Measurements from ENCODE around the gene LILRA5.
"Not testable (repeated sequence)": the region's sequence is repeated elsewhere in the genome, so short reads cannot be mapped to it uniquely, and the experiment has no call there.

The LILRA5 gene

GRCh38 chr19:54333586-54334298, 20.8 kb upstream of the LILRA5 start:
- DNase-seq, result no peak

GRCh38 chr19:54332149-54332548, 19.2 kb upstream of the LILRA5 start:
- no peak for DNase-seq

GRCh38 chr19:54331626-54332025, 18.7 kb upstream of the LILRA5 start:
- DNase-seq, result no peak

GRCh38 chr19:54329476-54330165, 16.7 kb upstream of the LILRA5 start:
- DNase-seq, result no peak

GRCh38 chr19:54328781-54329180, 15.8 kb upstream of the LILRA5 start:
- not testable (repeated sequence) for DNase-seq

GRCh38 chr19:54325631-54326030, 12.7 kb upstream of the LILRA5 start:
- no peak for DNase-seq

GRCh38 chr19:54325194-54325621, 12.2 kb upstream of the LILRA5 start:
- DNase-seq, result peak; percentile 84

GRCh38 chr19:54324071-54324470, 11.1 kb upstream of the LILRA5 start:
- no peak for DNase-seq

- not testable (repeated sequence) for DNase-seq
Observed at GRCh38 chr19:54322934-54323333, 10.0 kb upstream of the LILRA5 start.

- DNase-seq, result not testable (repeated sequence)
Observed at GRCh38 chr19:54322295-54322694, 9.3 kb upstream of the LILRA5 start.

- no peak for DNase-seq
Observed at GRCh38 chr19:54319892-54320670, 7.1 kb upstream of the LILRA5 start.

GRCh38 chr19:54319049-54319448, 6.1 kb upstream of the LILRA5 start:
- DNase-seq, result no peak

- no peak for DNase-seq
Observed at GRCh38 chr19:54317965-54318240, 4.9 kb upstream of the LILRA5 start.

GRCh38 chr19:54317108-54317964, 4.4 kb upstream of the LILRA5 start:
- no peak for DNase-seq

GRCh38 chr19:54316746-54317107, 3.8 kb upstream of the LILRA5 start:
- DNase-seq, result peak; percentile 11

GRCh38 chr19:54315956-54316355, 3.0 kb upstream of the LILRA5 start:
- DNase-seq, result no peak

- no peak for DNase-seq
Observed at GRCh38 chr19:54312011-54312410, 955 bp downstream of the LILRA5 start.

- no peak for DNase-seq
Observed at GRCh38 chr19:54311486-54311885, 1.5 kb downstream of the LILRA5 start.

- DNase-seq, result no peak
Observed at GRCh38 chr19:54310543-54310942, 2.4 kb downstream of the LILRA5 start.

GRCh38 chr19:54309811-54310210, 3.2 kb downstream of the LILRA5 start:
- DNase-seq, result no peak

- DNase-seq, result no peak
Observed at GRCh38 chr19:54307389-54308020, 5.5 kb downstream of the LILRA5 start.

GRCh38 chr19:54305141-54305540, 7.8 kb downstream of the LILRA5 start:
- DNase-seq, result no peak

GRCh38 chr19:54302257-54302656, 10.7 kb downstream of the LILRA5 start:
- no peak for DNase-seq

Data from eye (tissue), 1 donor.